CD14-positive monocyte (primary cell): ENCODE measurements around the gene UBXN4. TPM values are rescaled to one million over a fixed set of nuclear protein-coding genes. Genes with fewer than 3 reads are reported as not detected.
A peak's percentile ranks its signal among the peaks of the same experiment; 100 is the strongest.

Experiments used
- DNase-seq, 3 donors: peaks; one replicate each; pipeline ENCODE4 v3.0.0-alpha.2; 2011 to 2022
- H2AFZ ChIP-seq: 2 replicates; pipeline ENCODE4 v1.6.0; 2012; ENCODE audit warnings: mild to moderate bottlenecking, low read depth, low read length, inconsistent platforms; ENCODE audit not compliant: insufficient read depth, poor library complexity, severe bottlenecking
- H3K27ac ChIP-seq, 2 donors: 1 replicate in 1 of 2; 2 replicates in 1 of 2; pipeline ENCODE4 v1.5.1; 2012 to 2013; ENCODE audit warnings: low read length in 2 of 2, control low read depth in 1 of 2, inconsistent platforms in 1 of 2, low read depth in 1 of 2, mild to moderate bottlenecking in 1 of 2
- H3K27me3 ChIP-seq, 2 donors: one replicate each; pipeline versions ENCODE4 v1.6.0 to v1.6.1; 2011 to 2013; ENCODE audit warnings: low read length in 2 of 2; ENCODE audit not compliant: control insufficient read depth in 2 of 2, insufficient read depth in 2 of 2
- H3K36me3 ChIP-seq, 2 donors: replicated peaks in 1 of 2; 1 replicate in 1 of 2; 2 replicates in 1 of 2; pipeline versions ENCODE4 v1.5.1 to v1.6.1; 2012 to 2013; ENCODE audit warnings: low read length in 2 of 2, control low read depth in 1 of 2, inconsistent platforms in 1 of 2, mild to moderate bottlenecking in 1 of 2; ENCODE audit not compliant: insufficient read depth in 2 of 2, control insufficient read depth in 1 of 2
- H3K4me1 ChIP-seq, 2 donors: 1 replicate in 1 of 2; 2 replicates in 1 of 2; pipeline versions ENCODE4 v1.5.1 to v1.6.1; 2012 to 2013; ENCODE audit warnings: low read length in 2 of 2, control low read depth in 1 of 2, inconsistent platforms in 1 of 2, mild to moderate bottlenecking in 1 of 2, moderate library complexity in 1 of 2; ENCODE audit not compliant: insufficient read depth in 2 of 2, control insufficient read depth in 1 of 2
- H3K4me2 ChIP-seq: replicated peaks from 2 replicates; pipeline ENCODE3; 2012; ENCODE audit warnings: low read length, moderate library complexity, mild to moderate bottlenecking; ENCODE audit not compliant: poor library complexity, severe bottlenecking; ENCODE audit errors: extremely low read depth
- H3K4me3 ChIP-seq, 3 experiments: fragments of 200-600 bp in 1 of 3; sonication (generic) in 1 of 3; replicated peaks in 1 of 3; 1 replicate in 2 of 3; 2 replicates in 1 of 3; pipeline ENCODE4 v1.5.1; 2011 to 2013; ENCODE audit warnings: low read length in 3 of 3, mild to moderate bottlenecking in 3 of 3, control low read depth in 2 of 3, low read depth in 2 of 3, inconsistent platforms in 1 of 3, moderate library complexity in 1 of 3
- H3K79me2 ChIP-seq: 2 replicates; pipeline ENCODE4 v1.6.0; 2012; ENCODE audit warnings: mild to moderate bottlenecking, control low read depth, inconsistent platforms, low read length, moderate library complexity; ENCODE audit not compliant: insufficient read depth
- H3K9ac ChIP-seq: 2 replicates; pipeline ENCODE4 v1.6.0; 2017; ENCODE audit warnings: low read length, mild to moderate bottlenecking; ENCODE audit not compliant: insufficient read depth, poor library complexity, severe bottlenecking
- H3K9me3 ChIP-seq, 2 donors: replicated peaks in 1 of 2; 1 replicate in 1 of 2; 2 replicates in 1 of 2; pipeline versions ENCODE4 v1.5.1 to v1.6.1; 2012 to 2013; ENCODE audit warnings: low read length in 2 of 2, control low read depth in 1 of 2; ENCODE audit not compliant: control insufficient read depth in 1 of 2, insufficient read depth in 1 of 2
- H4K20me1 ChIP-seq: 2 replicates; pipeline ENCODE4 v1.6.0; 2012; ENCODE audit warnings: mild to moderate bottlenecking, low read length, control low read depth, moderate library complexity; ENCODE audit not compliant: insufficient read depth
- H3K27ac Mint-ChIP-seq, 7 donors: one replicate each; pipeline ENCODE4 v1.8.0; 2020; ENCODE audit warnings: mild to moderate bottlenecking in 7 of 7, mixed read lengths in 7 of 7, moderate library complexity in 6 of 7, inconsistent platforms in 2 of 7
- H3K27me3 Mint-ChIP-seq, 3 donors: one replicate each; pipeline ENCODE4 v1.8.0; 2021 to 2022; ENCODE audit warnings: low read depth in 3 of 3, mild to moderate bottlenecking in 3 of 3, mixed read lengths in 3 of 3, moderate library complexity in 3 of 3, inconsistent platforms in 1 of 3
- H3K36me3 Mint-ChIP-seq, 2 donors: one replicate each; pipeline ENCODE4 v1.8.0; 2020; ENCODE audit warnings: mixed read lengths in 2 of 2, inconsistent platforms in 1 of 2, mild to moderate bottlenecking in 1 of 2
- H3K4me1 Mint-ChIP-seq: one replicate; pipeline ENCODE4 v1.8.0; 2020; ENCODE audit warnings: mild to moderate bottlenecking, mixed read lengths
- H3K4me3 Mint-ChIP-seq, 2 donors: one replicate each; pipeline ENCODE4 v1.8.0; 2020; ENCODE audit warnings: mild to moderate bottlenecking in 2 of 2, mixed read lengths in 2 of 2, moderate library complexity in 1 of 2
- H3K9me3 Mint-ChIP-seq, 7 donors: one replicate each; pipeline ENCODE4 v1.8.0; 2020 to 2022; ENCODE audit warnings: mixed read lengths in 7 of 7, mild to moderate bottlenecking in 6 of 7, moderate library complexity in 6 of 7, inconsistent platforms in 2 of 7
- CTCF ChIP-seq: fragments of 200-600 bp; IDR thresholded peaks from one replicate; pipeline ENCODE4 v1.8.0; 2022; ENCODE audit warnings: antibody characterized with exemption, mild to moderate bottlenecking
- WGBS: methylation state at CpG from one replicate; pipeline ENCODE4 v1.1.5; 2013; ENCODE audit warnings: missing lambda C conversion rate; ENCODE audit not compliant: insufficient coverage; 5-methylcytosine and 5-hydroxymethylcytosine counted together
- intact Hi-C, 2 donors: fragments of 100-400 bp; cut with micrococcal nuclease; formaldehyde crosslinking; loops; one replicate each; pipeline versions ENCODE4 v1.15.0 to v1.15.1; 2023
- polyA plus RNA-seq, 3 donors: library from polyadenylated mRNA; depleted of rRNA in 1 of 3; unstranded in 2 of 3; stranded (reverse) in 1 of 3; fragments of 300-500 nt in 2 of 3; fragments of >200 nt in 1 of 3; fragmentation: Illumina TruSeq in 2 of 3; gene quantifications; 1 replicate in 2 of 3; 2 replicates in 1 of 3; pipeline ENCODE4 v1.2.3, GENCODE V29; 2012 to 2021

The UBXN4 gene
- polyA plus RNA-seq, 3 donors = 53.8 to 107 (median 74.2) TPM

GRCh38 chr2:135742325-135742757 is 686 bp downstream of the UBXN4 start:
- H3K4me3 ChIP-seq = peak overlapping the region; percentile 88 to 99 (median 90)
- Mint-ChIP-seq H3K36me3 (peaks cover 7 to 8% of the 10 kb centered on the region in 2 donors), H3K27me3 (peaks cover 0 to 1% (median 0%) of the 10 kb centered on the region in 3 donors), H3K9me3 (peaks cover 0 to 3% (median 0%) of the 10 kb centered on the region in 7 donors), H3K27ac (peak overlapping the region; percentile 96 to 99 (median 99)), H3K4me1 (peaks cover 27% of the 10 kb centered on the region), H3K4me3 (peak overlapping the region; percentile 94 to 96)
- intact Hi-C loops = loop anchor here in 1 of 2 donors (5.0 to 10.0 kb wide), 4 partner anchors 142 to 688 kb away; partner anchors contain the start of genes CXCR4, R3HDM1, RAB3GAP1 and ZRANB3
- H3K4me2 ChIP-seq = peak overlapping the region; percentile 81
- no peaks in the 10 kb centered on the region for H3K27me3 ChIP-seq
- no peak for TF ChIP-seq CTCF
- peak; percentile 51 to 66 (median 64) for DNase-seq
- peaks cover 56% of the 10 kb centered on the region for H3K79me2 ChIP-seq
- H3K36me3 ChIP-seq = peaks cover 0 to 12% of the 10 kb centered on the region in 2 donors
- H3K9me3 ChIP-seq = no peaks in the 10 kb centered on the region
- peak overlapping the region; percentile 75 for H2AFZ ChIP-seq
- 0% methylated on average over 28 of the region's 34 CpGs for WGBS
- peaks cover 25% of the 10 kb centered on the region for H4K20me1 ChIP-seq
- H3K4me1 ChIP-seq = peaks cover 10 to 18% of the 10 kb centered on the region in 2 donors
- H3K9ac ChIP-seq = peak overlapping the region; percentile 100
- H3K27ac ChIP-seq = peak overlapping the region; percentile 98 to 100

DNA sequence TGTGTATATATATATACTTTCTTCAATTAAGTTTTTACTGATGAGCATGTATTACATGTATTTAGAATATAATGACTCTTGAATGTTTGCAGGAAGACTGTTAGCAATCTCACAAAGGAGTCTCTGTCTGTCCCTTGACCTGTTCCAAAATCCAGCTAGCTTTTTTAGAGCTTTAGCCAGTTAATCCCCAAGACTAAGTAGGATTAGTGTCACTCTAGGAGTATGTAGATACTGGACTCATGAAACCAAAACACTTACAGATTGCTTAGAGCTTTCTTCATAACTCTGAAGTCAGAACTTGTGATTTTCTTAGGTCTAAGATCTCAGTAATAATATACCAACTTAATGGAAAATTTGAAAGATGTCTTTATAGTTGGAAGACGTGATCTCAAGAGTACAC is 2.2 kb downstream of the UBXN4 start:
- peaks cover 28% of the 10 kb centered on the region for H3K4me1 Mint-ChIP-seq
- no peak for DNase-seq
- H3K9me3 Mint-ChIP-seq = peaks cover 0 to 3% (median 0%) of the 10 kb centered on the region in 7 donors
- peaks cover 9 to 25% of the 10 kb centered on the region in 2 donors for H3K36me3 ChIP-seq
- no CpG with 5 or more reads among the region's 1 CpG for WGBS
- no peaks in the 10 kb centered on the region for H3K9me3 ChIP-seq
- peak overlapping the region in 1 of 3 experiments; percentile 90 for H3K4me3 ChIP-seq
- H3K4me1 ChIP-seq = peaks cover 10 to 18% of the 10 kb centered on the region in 2 donors
- peaks cover 32% of the 10 kb centered on the region for H4K20me1 ChIP-seq
- intact Hi-C loops = loop anchor here in 1 of 2 donors (5.0 to 10.0 kb wide), 4 partner anchors 141 to 689 kb away; partner anchors contain the start of genes CXCR4, R3HDM1, RAB3GAP1 and ZRANB3
- H2AFZ ChIP-seq = no peak overlapping the region
- no peak overlapping the region for H3K9ac ChIP-seq
- peak overlapping the region in 4 of 7 donors; percentile 23 to 58 (median 45) for H3K27ac Mint-ChIP-seq
- peak overlapping the region in 1 of 2 donors; percentile 62 for H3K27ac ChIP-seq
- TF ChIP-seq CTCF = no peak
- H3K4me2 ChIP-seq = peak overlapping the region; percentile 81
- H3K27me3 ChIP-seq = no peaks in the 10 kb centered on the region
- H3K79me2 ChIP-seq = peaks cover 67% of the 10 kb centered on the region
- H3K36me3 Mint-ChIP-seq = peaks cover 14 to 21% of the 10 kb centered on the region in 2 donors
- H3K27me3 Mint-ChIP-seq = no peaks in the 10 kb centered on the region
- H3K4me3 Mint-ChIP-seq = peak overlapping the region in 1 of 2 donors; percentile 28
